GM18868 (cell line): ENCODE results near the gene LMX1B.

Experiments used
- ATAC-seq: cut with Tn5 transposase; IDR thresholded peaks from one replicate; pipeline ENCODE4 v1.9.1; 2021; ENCODE audit warnings: mild to moderate bottlenecking, moderate library complexity; ENCODE audit not compliant: unreplicated experiment

Gene LMX1B

GRCh38 chr9:126674365-126675146, 60.8 kb downstream of the LMX1B start:
- ATAC-seq = no peak

DNA sequence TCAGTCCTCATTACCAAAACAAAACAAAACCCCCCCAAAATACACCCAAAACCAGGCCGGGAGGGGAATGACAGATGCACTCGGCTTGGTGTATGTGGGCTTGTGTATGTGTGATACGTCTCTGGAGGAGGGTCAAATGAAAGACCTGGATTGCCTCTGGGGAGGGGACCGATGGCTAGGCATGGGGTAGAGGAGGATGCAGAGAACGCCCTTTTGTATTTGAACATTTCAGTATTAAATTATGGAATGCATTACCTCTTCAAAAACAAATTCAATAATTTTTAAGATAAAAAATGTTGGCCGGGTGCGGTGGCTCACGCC, 61.4 kb downstream of the LMX1B start:
- no peak for ATAC-seq

GRCh38 chr9:126676102-126676684, 62.5 kb downstream of the LMX1B start:
- no peak for ATAC-seq

DNA sequence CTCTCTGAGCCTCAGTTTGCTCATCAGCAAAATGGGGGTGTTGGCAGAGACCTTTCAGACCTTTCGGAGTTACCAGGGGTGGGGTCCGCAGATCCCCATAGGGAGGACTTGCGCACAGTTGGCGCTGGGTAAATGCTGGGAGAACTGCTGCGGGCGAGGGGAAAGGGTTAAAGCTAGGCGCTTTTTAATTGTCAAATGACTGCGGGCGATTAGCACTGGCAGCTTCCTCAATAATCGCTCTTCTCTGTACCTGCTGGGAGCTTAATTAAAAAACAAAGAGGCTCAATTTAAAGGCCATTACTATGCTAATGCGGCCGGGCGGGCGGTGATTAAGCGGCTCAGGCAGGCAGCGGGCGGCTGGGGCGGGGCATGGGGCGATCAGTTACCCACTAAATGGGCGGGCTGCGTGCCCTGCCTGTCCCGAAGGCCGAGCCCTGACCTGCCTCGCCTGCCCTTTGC, 63.0 kb downstream of the LMX1B start:
- ATAC-seq = no peak

DNA sequence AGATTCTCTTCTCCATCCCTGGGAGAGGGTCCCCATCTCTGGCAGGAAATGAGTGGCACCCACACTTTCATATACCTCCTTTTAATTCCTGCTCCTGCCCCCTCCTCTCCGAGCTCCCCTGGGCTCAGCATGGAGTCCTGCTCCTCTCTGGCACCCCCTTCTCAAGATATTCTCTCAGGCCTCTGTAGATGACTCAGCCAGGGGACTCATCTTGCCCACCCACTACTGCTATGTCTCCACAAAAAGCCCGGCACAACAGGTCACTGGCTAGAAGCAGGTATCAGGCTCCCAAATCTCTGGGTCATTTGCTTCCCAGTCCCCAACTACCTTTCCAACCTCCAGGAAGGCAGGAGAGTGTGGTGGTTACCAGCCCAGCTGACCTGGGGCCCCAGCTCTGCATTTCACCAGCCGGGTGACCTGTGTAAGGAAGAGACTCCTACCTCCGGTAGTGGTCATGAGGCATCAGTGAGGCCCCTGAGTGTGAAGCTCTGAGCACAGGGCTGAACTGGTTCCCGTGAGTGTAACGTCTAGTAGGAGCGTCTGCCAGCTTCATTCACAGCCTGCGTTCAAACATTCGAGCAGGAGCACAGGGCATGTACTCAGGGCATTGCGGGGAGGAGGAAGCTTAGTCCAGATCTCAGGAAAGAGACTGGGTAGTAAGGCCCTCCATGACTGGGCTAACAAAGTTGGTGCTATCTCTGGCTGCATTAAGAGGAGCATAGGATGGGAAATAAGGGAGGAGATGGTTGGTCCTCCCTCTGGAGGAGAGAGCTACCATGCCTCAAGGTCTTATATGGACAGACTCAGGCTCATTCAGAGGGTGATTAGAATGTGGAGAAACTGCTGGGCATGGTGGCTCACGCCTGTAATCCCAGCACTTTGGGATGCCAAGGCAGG, 63.7 kb downstream of the LMX1B start:
- ATAC-seq = no peak

DNA sequence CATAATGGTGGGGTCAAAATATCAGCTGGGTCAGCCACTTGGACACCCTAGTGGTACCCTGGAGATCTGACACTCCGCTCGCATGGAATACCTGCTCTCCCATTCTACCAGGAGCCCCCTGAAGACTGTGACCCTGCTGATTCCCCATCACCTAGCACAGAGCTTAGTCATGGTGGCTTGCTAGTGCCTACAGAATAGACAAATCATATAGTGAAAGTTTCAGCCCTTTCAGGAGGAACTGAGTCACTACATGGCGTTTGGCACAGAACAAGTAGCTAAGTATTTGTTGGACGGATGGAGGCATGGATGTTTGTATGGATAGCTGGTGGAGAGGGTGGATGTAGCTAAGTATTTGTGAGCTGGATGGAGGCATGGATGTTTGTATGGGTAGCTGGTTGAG, 65.3 kb downstream of the LMX1B start:
- no peak for ATAC-seq

- ATAC-seq = no peak
Observed at GRCh38 chr9:126681336-126681735, 67.6 kb downstream of the LMX1B start.

- no peak for ATAC-seq
Observed at GRCh38 chr9:126682113-126682810, 68.5 kb downstream of the LMX1B start.

GRCh38 chr9:126682928-126683697, 69.4 kb downstream of the LMX1B start:
- ATAC-seq = no peak

- no peak for ATAC-seq
Observed at GRCh38 chr9:126683698-126684044, 69.9 kb downstream of the LMX1B start.

DNA sequence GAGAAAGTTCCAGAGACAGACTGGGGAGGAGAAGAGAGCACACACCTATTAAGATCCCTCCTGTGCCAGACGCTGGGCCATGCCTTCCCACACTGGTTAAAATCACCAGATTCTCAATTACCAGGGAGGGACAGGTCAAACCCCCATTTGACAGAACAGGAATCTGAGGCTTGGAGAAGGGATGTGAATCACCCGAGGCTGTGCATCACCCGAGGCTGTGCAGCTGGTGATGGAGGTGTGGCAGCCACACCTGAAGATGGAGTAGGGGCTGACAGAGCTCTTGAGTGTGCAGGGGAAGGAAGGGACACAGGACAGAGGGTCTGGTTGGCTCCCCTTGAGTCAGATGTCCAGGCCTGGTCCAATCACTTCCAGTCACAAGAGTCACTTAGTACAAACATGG, 70.6 kb downstream of the LMX1B start:
- no peak for ATAC-seq

- ATAC-seq = no peak
Observed at GRCh38 chr9:126684965-126685465, 71.3 kb downstream of the LMX1B start.

GRCh38 chr9:126687930-126688461, 74.3 kb downstream of the LMX1B start:
- no peak for ATAC-seq

DNA sequence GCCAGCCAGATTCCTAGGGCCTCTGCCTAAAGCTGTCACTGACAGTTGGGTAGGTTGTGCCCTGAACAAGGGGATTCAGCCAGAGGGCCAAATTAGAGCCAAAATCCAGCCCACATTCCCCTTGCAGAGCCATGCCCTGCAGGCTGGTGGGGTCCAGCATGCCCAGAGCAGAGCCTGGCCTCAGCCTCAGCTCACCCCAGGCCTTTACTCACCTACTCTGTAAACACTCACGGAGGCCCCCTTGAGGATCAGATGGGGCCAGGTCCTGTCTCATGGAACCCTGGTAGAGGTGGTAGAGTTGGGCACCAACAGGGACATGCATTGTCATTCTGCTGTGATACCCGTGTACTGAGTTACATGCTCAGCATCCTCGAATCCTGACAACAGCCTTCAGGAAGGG, 74.9 kb downstream of the LMX1B start:
- no peak for ATAC-seq

- no peak for ATAC-seq
Observed at GRCh38 chr9:126689027-126689825, 75.5 kb downstream of the LMX1B start.

DNA sequence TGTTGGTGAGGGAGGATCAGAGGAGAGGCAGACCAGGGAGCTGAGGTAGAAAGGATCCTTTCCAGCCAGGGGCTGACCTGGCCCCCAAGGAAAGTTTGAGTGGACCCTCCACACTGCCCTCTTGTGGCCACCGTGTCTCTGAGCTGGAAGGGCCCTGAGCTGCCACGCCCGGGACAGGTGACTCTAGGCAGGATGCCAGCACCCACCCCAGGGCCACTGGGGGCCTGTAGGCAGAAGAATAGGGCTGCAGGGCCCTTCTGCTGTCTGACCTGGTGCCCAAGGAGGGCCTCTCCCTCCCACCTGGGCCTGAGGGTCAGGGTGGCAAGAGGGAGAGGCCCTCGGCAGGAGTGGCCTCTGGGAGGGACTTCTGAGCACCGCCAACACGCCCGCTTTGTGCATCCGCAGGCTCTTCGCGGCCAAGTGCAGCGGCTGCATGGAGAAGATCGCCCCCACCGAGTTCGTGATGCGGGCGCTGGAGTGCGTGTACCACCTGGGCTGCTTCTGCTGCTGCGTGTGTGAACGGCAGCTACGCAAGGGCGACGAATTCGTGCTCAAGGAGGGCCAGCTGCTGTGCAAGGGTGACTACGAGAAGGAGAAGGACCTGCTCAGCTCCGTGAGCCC, 76.8 kb downstream of the LMX1B start:
- ATAC-seq = no peak

- no peak for ATAC-seq
Observed at GRCh38 chr9:126692041-126692758, 78.5 kb downstream of the LMX1B start.

- ATAC-seq = no peak
Observed at GRCh38 chr9:126692759-126693427, 79.2 kb downstream of the LMX1B start.
